ENCODE results near the gene SLC27A1.
A peak's percentile ranks its signal among the peaks of the same experiment; 100 is the strongest.

The SLC27A1 gene

DNA sequence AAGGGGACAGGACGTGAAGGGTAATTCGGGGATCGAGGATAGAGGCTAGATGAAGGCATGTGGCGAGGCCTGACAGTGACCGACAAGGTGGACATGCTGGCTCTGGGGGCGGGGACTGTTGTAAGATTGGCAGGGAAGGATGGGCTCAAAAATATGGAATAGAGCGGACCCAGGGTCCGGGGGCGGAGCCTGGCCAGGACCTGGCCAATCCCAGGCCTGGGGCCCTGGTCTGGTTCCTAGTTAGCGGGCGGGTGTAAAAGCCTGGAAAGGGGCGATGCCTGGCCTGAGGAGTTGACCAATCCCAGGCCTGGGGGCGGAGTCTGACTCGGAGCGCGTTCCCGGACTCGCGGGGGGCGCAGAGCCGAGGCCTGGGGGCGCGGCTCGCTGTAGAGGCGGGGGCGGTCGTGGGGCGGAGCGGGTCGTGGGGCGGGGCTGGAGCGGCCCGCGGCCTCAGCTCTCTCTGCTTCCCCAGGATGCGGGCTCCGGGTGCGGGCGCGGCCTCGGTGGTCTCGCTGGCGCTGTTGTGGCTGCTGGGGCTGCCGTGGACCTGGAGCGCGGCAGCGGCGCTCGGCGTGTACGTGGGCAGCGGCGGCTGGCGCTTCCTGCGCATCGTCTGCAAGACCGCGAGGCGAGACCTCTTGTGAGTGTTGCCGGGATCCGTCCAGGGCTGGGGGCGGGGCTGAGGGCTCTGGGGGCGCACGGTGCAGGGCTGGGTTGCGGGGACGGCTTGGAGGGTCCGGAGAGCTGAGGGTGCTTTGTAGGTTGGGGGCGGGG is at the start of gene SLC27A1:
TSS of gene SLC27A1 (plus strand) at position 457 of the 774 bp plus-strand sequence. CDS start at position 474, 17 bp downstream.
- DNase-seq, result peak; percentile 99

DNA sequence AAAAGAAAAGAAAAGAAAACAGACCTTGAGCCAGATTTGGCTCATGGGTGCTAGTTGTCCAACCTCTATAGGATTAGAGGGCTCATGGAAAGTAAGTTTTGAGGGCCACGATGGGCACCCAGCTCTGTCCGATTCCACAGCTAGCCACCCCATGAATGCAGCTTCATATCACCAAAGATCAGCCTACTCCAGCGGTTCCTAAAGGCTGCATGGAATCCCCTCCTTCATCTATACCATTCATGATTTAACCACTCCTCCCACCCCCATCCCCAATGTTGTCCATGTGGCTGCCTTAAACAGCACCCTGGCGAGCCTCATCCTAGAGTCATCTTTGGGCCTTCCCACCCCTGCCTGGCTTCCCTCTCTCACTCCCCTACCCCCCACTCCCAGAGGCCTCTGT is 48.4 kb upstream of the SLC27A1 start:
- DNase-seq, result no peak

DNA sequence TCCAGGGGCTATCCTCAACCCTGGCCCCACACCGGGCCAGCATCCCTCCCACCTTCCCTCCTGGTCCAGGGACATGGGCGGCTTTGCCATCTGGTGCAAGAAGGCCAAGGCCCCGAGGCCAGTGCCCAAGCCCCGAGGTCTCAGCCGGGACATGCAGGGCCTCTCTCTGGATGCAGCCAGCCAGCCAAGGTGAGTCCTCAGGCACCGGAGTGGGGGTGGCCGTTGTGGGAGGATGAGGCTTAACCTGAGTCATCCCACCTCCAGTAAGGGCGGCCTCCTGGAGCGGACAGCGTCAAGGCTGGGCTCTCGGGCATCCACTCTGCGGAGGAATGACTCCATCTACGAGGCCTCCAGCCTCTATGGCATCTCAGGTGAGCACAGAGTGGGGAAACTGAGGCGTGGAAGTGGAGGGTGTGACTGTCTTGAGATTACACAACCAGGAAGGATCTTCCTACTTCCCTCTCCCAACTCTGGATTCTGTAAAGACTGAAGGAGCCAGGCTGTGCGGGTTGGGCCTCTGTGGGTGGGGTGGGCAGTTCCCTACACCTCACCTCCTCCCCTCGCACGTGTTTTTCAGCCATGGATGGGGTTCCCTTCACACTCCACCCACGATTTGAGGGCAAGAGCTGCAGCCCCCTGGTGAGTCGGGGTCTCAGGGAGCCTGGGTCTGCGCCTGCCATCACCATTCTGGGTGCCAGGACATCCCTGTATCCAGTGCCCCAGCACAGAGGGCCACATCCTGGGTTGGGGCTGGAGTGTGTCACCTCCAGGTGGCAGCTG is 46.7 kb upstream of the SLC27A1 start:
- no peak for DNase-seq

DNA sequence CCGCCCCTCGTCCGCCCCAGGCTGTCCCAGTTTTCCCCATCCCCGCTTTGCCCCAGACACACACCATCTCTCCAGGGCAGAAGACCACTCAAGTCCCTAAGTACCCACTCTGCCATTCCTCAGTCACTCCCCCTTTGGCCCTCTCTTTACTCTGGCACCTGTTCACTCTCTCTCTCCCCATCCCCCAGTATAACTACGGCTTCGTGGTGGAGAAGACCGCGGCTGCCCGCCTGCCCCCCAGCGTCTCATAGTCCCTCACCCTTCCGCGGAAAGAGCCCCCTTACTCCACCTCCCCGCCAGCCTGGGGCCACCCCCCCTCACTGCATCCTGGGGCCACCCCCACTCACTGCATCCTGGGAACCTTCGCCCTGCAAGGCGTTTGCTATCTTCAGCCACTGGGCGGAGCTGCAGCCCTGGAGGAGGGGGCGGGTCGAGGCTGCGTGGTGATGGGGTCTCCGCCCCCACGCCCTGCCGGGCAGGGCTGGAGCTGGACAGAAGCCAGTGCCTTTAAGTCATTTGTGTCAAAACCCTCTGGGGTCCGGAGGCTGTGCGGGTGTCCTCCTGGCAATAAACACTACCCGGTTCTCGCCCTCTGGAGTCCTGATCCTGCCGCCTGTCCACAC is 45.5 kb upstream of the SLC27A1 start:
- peak; percentile 35 to 67 (median 41) for DNase-seq

DNA sequence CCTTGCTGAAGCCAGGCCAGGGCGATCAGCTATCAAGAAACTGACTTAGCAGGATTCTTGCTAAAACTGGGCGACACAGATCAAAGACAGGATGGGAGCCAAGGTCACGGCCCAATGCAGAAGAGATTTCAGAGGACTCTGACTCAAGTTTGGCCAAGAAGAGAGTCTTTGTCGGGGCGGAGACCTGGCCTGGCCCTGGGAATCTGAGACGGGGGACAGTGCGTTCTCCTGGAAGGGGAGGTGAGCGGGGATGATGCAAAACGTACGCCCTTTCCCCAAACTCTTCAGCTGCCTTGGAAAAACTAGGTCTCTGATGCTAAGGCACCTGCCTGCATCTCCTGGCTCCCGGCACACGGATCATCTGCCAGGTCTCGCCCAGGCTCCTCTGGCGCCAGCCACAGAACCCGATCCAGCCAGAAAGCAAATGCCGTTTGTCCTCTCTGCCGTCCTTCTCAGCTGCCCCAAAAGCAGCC is 40.6 kb upstream of the SLC27A1 start:
- no peak for DNase-seq

DNA sequence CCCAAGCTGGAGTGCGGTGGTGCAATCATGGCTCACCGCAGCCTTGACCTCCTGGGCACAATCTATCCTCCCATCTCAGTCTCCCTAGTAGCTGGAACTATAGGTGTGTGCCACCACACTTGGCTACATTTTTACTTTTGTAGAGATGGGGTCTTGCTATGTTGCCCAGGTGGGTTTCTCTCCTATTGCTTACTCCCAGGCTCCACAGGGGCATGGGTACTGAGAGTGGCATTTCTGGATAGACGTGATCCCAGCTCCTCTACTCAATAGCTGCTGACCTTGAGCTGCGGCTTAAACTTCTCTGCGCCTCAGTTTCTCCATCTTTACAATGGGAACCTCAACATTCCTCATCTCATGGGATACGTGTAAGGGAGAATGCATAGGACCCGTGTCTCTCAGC is 38.9 kb upstream of the SLC27A1 start:
- no peak for DNase-seq

DNA sequence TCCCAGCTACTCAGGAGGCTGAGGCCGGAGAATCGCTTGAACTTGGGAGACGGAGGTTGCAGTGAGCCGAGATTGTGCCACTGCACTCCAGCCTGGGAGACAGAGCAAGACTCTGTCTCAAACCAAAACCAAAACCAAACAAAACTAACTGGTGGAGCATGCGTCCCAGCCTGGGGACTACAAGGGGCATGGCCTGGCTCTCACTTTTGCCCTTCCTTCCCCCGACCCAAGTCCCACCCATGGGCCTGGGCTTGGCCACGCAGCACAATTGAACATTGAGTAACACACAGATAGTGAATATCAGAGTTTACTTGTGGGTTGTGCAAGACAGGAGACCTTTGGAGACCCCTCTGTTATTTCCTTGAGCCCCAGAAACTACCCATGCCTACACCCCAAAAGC is 35.1 kb upstream of the SLC27A1 start:
- no peak for DNase-seq

DNA sequence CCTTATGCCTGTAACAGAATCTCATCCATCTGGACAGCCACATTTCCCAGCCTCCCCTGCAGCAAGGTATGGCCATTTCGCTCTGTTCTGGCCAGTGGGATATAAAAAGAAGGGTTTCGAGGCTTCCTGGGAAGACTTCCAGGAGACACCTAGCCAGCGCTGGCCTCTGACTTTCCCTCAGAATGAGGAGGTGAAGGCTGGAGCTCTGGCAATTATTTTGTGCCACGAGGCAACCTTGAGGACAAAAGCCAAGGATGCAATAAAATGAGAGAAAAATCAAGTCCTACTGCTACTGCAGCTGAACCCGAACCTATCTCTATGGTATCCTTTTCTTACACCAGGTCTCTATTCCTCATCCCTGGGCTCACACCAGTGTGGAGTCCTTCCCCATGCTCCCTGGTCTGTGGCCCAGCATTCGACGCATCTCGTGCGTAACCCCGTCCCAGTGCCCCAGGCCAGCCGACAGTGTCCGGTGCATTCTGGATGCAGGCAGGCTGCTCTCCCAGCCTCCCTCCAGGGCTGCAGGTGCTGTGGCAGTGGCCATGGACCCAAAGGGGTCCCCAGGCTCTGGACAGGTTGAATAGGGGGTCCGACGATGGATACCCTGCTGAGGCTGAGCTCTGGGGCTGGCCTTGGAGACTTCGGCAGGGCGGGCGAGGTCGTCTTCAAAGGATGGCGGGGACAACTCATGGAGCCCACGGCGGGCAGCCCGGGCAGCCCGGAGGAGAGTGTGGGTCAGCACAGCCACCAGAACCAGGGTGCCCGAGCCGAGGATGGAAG is 34.0 kb upstream of the SLC27A1 start:
- no peak for DNase-seq

DNA sequence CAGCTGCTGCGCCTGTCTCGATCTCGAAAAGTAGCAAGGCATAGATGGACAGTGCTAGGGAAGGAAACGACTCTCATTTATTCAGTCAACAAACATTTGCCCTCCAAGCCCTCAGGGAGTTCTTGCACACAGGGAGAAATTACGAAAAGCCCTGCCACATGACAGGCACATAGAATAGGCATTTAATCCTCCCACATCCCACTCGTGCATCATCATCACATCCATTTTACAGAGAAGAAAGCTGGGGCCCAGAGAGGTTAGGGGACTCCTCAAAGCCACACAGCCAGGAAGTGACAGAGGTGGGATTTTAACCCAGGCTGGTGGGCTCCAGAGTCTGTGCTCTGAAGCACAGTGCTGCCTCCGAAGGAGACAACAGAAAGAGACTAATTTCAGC is 33.5 kb upstream of the SLC27A1 start:
- no peak for DNase-seq

DNA sequence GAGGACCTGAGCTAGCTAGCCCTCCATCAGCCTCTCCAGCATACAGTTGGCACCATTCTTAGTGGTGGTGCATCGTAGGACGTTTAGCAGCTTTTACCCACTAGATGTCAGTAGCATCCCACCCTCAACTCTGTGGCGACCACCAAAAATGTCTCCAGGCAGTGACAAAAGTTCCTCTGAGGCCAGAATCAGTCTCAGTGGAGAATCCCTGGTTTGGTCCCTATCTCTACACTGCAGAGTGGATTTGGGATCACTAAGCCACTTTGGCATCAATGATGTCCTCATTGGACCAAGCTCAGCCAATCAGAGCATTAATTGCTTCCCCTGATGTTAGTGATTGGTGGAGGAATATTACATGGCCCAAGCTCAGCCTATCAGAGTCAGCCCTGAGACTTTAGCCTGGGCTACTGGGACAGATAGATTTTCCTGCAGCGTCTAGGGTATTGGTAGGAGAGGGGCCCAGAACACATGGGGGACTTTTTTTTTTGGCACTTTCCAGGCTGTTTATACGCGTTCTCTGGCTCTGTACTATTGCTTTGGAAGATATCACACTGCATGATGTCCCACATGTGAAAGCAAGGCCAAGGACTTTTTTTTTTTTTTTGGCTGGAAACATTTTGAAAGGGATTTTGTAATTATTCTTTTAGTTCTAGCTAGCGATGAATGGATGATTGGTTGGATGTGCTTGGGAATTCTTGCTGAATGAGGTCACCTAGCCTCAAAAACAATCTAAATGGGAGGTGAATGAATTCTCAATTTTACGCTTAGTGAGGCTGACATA is 28.9 kb upstream of the SLC27A1 start:
- peak; percentile 36 to 48 (median 39) for DNase-seq

DNA sequence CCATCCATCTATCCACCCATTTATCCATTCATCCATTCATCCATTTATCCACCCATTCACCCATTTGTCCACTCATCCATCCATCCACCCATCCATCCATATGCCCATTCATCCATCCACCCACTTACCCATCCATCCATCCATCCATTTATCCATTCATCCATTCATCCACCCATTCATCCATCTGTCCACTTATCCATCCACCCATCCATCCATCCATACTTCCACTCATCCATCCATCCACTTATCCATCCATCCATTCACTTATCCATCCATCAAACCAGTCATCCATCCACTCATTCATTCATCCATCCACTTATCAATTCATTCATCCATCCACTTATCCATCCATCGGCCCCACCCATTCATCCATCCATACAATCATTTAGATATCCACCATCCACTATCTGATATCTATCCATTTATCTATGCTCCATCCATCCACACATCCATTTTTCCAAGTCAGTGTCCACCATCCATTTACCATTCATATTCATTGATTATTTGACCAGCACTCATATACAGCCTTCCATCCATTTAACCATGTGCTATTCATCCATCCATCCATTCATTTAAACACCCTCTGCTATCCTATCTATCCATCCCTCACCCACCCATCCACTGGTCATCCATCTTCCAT is 24.7 kb upstream of the SLC27A1 start:
- no peak for DNase-seq

DNA sequence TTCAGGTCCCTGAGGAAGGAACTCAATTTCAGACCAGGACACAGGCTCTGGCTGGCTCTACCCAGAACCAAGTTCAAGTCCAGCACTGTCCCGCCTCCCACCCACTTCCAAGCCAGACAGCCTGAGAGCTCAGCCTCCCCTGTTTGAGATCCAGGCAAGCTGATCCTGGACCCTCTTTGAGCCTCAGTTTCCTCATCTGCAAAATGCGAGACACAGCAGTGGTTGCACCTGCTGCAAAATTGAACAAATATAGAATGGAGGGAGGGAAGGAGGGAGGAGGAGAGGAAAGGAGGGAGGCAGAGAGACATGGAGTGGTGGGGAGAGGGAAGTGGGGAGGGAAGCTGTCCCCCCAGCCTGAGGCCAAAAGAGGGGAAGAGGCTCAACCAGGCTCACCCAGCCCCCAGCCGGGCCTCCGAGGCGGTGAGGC is 22.6 kb upstream of the SLC27A1 start:
- DNase-seq, result no peak

DNA sequence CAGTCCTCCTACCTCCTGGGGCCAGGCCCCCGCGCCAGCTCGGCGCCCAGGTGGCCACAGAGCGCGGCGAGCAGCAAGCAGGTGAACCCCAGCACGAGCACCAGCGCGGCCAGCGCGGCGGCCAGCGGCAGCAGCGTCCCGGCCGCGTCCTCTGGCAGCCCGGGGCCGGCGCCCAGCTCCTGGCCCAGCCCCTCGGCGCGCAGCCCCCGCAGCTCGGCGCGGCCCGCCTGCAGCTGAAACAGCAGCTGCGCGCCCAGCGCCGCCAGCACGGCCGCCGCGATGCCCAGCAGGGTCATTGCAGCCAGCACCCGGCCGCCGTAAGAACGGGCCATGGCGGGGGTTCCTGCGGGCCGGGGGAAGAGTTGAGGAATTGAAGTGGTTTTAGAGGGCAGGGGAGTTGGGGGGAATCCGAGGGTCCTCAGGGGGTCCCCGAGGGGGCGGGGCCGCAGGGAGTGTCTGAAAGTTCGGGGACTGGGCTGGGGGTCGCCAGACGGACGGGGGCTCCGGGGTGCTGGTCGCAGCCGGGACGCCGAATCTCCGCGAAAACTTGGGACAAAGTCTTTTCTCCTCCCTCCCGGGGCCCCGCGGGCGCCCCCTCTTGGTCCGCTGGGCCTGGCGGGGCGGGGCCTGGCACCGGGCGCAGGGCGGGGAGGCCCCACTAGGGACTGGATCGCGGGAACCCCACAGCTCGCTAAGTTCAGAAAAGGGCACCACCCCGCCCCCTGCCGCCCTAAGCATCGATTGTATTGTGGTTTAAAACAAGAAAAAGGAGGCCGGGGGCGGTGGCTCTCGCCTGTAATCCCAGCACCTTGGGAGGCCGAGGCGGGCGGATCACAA is 22.0 kb upstream of the SLC27A1 start, which contains the start of gene TMEM221:
TSS of gene TMEM221 (minus strand) at position 538 of the 837 bp plus-strand sequence. CDS start at position 332, 206 bp downstream.
- DNase-seq, result peak; percentile 59 to 92 (median 83)

DNA sequence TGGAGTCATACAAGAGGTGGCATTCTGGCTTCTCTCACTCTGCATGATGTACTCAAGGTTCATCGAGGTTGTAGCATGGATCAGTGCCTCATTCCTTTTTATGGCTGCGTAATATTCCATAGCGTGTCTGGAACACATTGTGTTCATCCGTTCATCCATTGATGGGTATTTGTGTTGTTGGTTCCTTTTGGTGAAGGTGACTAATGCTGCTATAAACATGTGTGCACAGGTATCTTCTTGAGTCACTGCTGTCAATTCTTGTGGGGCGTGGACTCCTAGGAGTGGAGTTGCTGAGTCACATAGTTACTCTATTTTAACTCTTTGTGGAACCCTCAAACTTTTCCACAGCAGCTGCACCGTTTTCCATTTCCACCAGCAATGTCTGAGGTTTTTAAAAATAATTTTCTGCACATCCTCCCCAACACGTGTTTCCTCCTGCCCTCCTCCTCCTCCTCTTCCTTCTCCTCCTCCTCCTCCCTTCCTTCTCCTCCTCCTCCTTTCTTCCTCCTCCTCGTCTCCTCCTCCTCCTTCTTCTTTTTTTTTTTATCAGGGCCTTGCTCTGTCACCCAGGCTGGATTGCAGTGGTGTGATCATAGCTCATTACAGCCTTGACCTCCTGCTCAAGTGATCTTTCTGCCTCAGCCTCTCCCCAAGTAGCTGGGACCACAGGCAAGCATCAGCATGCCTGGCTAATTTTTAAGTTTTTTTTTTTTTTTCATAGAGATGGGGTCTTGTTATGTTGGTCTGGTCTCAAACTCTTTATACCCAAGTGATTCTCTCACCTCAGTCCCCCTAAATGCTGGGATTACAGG is 19.9 kb upstream of the SLC27A1 start:
- peak in 2 of 3 donors; percentile 32 to 33 for DNase-seq

DNA sequence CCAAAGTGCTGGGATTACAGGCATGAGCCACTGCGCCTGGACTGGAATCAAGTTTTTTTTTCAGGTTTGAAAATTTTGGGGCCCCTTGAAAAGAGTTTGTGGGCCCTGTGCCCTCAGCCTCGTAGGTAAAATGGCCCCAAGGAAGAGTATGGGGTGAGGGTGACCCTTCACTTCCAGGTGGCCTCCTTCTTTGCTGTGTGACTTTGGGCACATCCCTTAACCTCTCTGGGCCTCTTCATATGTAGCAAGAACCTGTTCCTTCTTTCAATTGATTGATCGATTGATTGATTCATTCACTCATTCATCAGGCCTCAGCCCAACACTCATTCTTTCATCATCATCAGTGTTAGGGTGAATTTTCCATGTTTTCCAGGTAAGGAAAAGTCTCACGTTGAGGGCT is 18.5 kb upstream of the SLC27A1 start:
- no peak for DNase-seq

DNA sequence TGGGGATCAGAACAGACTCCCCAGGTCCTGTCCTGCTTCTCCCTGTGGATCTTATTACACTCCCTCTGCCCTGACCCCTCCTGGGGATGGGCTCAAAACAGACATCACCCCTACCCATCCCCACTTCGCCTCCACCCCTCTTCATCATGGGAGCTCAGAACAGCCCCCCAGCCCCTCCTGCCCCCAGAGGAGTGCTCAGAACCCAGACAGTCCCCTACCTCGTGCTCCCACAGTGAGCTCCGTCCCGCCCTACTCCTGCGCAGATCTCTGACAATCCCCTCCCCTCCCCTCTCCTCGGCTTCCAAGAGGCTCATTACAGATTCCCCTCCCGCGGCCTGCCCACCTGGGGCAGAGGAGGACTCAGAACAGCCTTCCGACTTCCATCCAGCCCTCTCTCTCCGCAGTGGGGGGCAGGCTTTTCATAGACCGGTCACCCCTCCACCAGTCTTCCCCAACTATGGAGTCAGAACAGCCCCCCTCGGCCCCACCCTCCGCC is 15.7 kb upstream of the SLC27A1 start:
- no peak for DNase-seq

DNA sequence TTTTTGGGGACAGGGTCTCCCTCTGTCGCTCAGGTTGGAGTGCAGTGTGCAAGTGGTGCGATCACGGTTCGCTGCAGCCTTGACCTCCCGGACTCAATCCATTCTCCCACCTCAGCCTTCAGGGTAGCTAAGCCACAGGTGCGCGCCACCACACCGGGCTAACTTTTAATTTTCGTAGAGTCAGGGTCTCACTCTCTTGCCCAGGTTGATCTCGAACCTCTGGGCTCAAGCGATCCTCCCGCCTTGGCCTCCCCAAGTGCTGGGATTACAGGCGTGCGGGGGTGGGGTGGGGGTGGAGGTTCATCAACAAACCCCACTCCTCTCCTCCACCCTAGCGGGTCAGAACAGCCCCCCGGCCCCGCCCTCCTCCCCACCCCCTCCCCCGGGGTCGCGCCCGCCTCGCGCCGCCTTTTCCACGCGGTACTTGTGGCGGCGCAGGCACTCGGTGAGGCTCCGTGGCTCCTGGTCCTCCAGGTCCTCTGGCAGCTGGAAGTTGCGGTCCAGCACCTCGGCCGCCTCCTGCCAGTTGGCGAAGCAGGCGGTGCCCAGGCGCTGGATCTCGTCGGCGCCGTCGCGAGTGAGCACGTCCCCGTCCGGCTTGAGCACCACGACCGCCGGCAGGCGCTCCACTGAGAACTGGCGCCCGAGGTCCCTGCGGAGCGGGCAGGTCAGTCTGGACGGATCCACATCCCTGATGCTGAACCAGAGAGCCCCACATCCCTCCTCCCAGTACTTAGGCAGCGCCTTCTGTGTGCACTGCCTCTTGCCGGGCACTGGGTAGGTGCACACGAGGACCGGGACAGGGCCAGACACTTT is 14.8 kb upstream of the SLC27A1 start:
- peak in 1 of 3 donors; percentile 32 for DNase-seq

DNA sequence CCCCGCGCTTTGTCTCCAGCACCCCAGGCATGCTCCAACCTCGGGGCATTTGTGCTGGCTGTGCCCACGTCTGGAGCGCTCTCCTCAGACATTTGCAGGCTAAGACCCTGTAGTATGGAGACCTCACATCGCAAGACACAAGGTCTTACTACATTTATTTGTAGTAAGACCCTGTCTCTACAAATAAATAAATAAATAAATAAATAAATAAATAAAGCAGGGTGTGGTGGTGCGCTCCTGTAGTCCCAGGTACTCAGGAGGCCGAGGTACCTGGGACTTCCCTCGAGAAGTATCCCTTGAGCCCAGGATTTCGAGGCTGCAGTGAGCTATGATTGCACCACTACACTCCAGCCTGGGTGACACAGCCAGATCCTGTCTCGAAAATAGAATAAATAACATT is 14.2 kb upstream of the SLC27A1 start:
- DNase-seq, result no peak
